OCI-LY1 (cell line): ENCODE measurements around the gene SRRM5.

Experiments
- H2AFZ ChIP-seq: fragments of 200-600 bp; sonication (generic), shearing (Covaris generic); 2 replicates; pipeline ENCODE4 v1.6.0; 2014; ENCODE audit warnings: antibody characterized with exemption, mild to moderate bottlenecking, low read length
- H3F3A ChIP-seq: fragments of 200-600 bp; sonication (generic), shearing (Covaris generic); 2 replicates; pipeline ENCODE4 v1.6.0; 2014; ENCODE audit warnings: mild to moderate bottlenecking, antibody characterized with exemption, low read length, moderate library complexity; ENCODE audit not compliant: insufficient read depth
- H3K27ac ChIP-seq: fragments of 200-600 bp; sonication (generic); 2 replicates; pipeline ENCODE4 v1.5.1; 2014; ENCODE audit warnings: low read length, mixed run types, mild to moderate bottlenecking, low read depth; ENCODE audit not compliant: poor library complexity, severe bottlenecking
- H3K27me3 ChIP-seq: fragments of 200-600 bp; sonication (generic); 2 replicates; pipeline ENCODE4 v1.6.0; 2014; ENCODE audit warnings: antibody characterized with exemption, mild to moderate bottlenecking, low read length, moderate library complexity; ENCODE audit not compliant: insufficient read depth
- H3K36me3 ChIP-seq: fragments of 200-600 bp; sonication (generic); 2 replicates; pipeline ENCODE4 v1.6.1; 2014; ENCODE audit warnings: mild to moderate bottlenecking, antibody characterized with exemption, low read length, moderate library complexity, mixed read lengths; ENCODE audit not compliant: insufficient read depth
- H3K4me1 ChIP-seq: fragments of 200-600 bp; sonication (generic); 2 replicates; pipeline ENCODE4 v1.5.1; 2014; ENCODE audit warnings: mild to moderate bottlenecking, low read length, moderate library complexity; ENCODE audit not compliant: insufficient read depth, severe bottlenecking
- H3K4me2 ChIP-seq: fragments of 200-600 bp; sonication (generic), shearing (Covaris generic); 2 replicates; pipeline ENCODE4 v1.6.1; 2014; ENCODE audit warnings: low read length
- H3K4me3 ChIP-seq: fragments of 200-600 bp; sonication (generic); 2 replicates; pipeline ENCODE4 v1.5.1; 2014; ENCODE audit warnings: low read length, low read depth, mild to moderate bottlenecking, mixed read lengths; ENCODE audit not compliant: poor library complexity, severe bottlenecking
- H3K79me2 ChIP-seq: fragments of 200-600 bp; shearing (Covaris generic); 2 replicates; pipeline ENCODE4 v1.6.1; 2016; ENCODE audit warnings: mixed run types, low read length, mixed read lengths; ENCODE audit not compliant: insufficient read depth
- H3K9ac ChIP-seq: fragments of 200-600 bp; sonication (generic), shearing (Covaris generic); 2 replicates; pipeline ENCODE4 v1.6.1; 2014; ENCODE audit warnings: mild to moderate bottlenecking, low read length, mixed read lengths
- H3K9me2 ChIP-seq: fragments of 200-600 bp; sonication (generic), shearing (Covaris generic); 2 replicates; pipeline ENCODE4 v1.6.1; 2014; ENCODE audit warnings: low read depth, mild to moderate bottlenecking, low read length, mixed read lengths
- H3K9me3 ChIP-seq: fragments of 200-600 bp; shearing (Covaris generic); 2 replicates; pipeline ENCODE4 v1.6.1; 2014; ENCODE audit warnings: low read length, mixed read lengths
- H4K20me1 ChIP-seq: fragments of 200-600 bp; sonication (generic), shearing (Covaris generic); 2 replicates; pipeline ENCODE4 v1.6.0; 2016; ENCODE audit warnings: mild to moderate bottlenecking, low read length; ENCODE audit not compliant: insufficient read depth
- CTCF ChIP-seq: fragments of 200-600 bp; sonication (generic), shearing (Covaris generic); IDR thresholded peaks from 2 replicates; pipeline ENCODE4 v1.5.1; 2017; ENCODE audit warnings: mild to moderate bottlenecking, antibody characterized with exemption, low read length, moderate library complexity, mixed read lengths
- EZH2 ChIP-seq: fragments of 200-600 bp; sonication (generic), shearing (Covaris generic); IDR thresholded peaks from 2 replicates; pipeline ENCODE4 v1.8.0; 2017; ENCODE audit warnings: borderline replicate concordance, mixed run types, mild to moderate bottlenecking, antibody characterized with exemption, low read length, moderate library complexity, mixed read lengths

SRRM5 gene

DNA sequence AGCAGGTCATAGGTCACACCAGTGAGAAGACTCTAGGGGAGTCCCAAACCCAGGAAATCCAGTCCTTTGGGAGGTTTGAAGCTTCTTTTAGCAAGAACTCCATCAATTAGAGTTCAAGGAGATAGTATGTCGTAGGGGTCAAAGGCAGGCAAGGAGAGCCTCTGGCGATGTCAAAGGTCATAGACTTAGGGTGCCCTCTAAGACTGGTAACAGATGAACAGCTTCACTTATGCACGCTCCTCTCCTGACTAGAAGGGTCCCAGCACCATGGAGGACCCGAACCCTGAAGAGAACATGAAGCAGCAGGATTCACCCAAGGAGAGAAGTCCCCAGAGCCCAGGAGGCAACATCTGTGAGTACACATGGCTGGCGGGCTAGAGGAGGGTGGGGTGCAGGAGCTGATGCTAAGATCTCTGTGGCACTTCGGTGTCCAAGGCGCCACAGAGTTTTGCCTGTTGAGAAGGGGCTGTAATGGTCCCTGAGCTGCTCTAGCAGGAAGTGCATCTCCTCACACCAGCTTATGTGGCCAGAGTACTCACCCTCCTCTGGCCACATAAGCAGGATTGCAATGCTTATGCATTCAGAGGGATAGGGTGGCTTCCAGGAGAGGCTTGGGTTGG lies 14.9 kb upstream of the SRRM5 start:
- no peaks in the 10 kb centered on the region for H4K20me1 ChIP-seq
- H3K79me2 ChIP-seq, result peaks cover 15% of the 10 kb centered on the region
- H3F3A ChIP-seq, result no peaks in the 10 kb centered on the region
- peak overlapping the region; percentile 94 for H3K9ac ChIP-seq
- peak overlapping the region; percentile 77 for H3K27ac ChIP-seq
- TF ChIP-seq CTCF, result no peak
- no peak for TF ChIP-seq EZH2
- peak overlapping the region; percentile 94 for H3K4me3 ChIP-seq
- no peak overlapping the region for H2AFZ ChIP-seq
- no peaks in the 10 kb centered on the region for H3K27me3 ChIP-seq
- H3K9me2 ChIP-seq, result no peaks in the 10 kb centered on the region
- peaks cover 39% of the 10 kb centered on the region for H3K36me3 ChIP-seq
- no peaks in the 10 kb centered on the region for H3K9me3 ChIP-seq
- peak overlapping the region; percentile 100 for H3K4me2 ChIP-seq
- peaks cover 25% of the 10 kb centered on the region for H3K4me1 ChIP-seq

- Histone ChIP-seq H2AFZ (no peak overlapping the region), H3K9ac (peak overlapping the region; percentile 94; the same call in 1 of the 2 replicates), H3K36me3 (peaks cover 46% of the 10 kb centered on the region), H3K79me2 (peaks cover 15% of the 10 kb centered on the region), H4K20me1 (no peaks in the 10 kb centered on the region), H3K4me1 (peaks cover 25% of the 10 kb centered on the region), H3K4me3 (peak overlapping the region; percentile 94), H3K4me2 (peak overlapping the region; percentile 100), H3K27me3 (no peaks in the 10 kb centered on the region), H3K27ac (peak overlapping the region; percentile 77), H3K9me3 (no peaks in the 10 kb centered on the region), H3K9me2 (no peaks in the 10 kb centered on the region), H3F3A (no peaks in the 10 kb centered on the region)
- TF ChIP-seq CTCF (no peak), EZH2 (no peak)
Observed at GRCh38 chr19:43597876-43598275, 14.0 kb upstream of the SRRM5 start.

DNA sequence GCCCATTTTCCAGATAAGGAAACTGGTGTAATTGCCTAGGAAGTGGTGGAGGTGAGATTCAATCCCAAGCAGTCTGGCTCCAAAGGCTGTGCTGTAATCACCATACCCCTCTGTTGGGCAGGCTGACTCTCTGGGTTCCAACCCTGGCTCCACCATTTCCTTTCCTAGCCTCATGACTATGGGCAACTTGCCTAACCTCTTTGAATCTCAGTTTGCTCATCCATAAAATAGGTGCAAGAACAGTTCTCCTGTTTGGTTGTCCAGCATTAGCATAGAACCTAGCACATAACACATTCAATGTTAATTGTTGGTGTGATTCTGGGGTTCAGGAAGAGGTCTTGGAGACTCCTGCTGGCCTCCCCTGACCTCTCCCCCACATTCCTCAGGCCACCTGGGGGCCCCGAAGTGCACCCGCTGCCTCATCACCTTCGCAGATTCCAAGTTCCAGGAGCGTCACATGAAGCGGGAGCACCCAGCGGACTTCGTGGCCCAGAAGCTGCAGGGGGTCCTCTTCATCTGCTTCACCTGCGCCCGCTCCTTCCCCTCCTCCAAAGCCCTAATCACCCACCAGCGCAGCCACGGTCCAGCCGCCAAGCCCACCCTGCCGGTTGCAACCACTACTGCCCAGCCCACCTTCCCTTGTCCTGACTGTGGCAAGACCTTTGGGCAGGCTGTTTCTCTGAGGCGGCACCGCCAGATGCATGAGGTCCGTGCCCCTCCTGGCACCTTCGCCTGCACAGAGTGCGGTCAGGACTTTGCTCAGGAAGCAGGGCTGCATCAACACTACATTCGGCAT lies 13.2 kb upstream of the SRRM5 start:
- peaks cover 42% of the 10 kb centered on the region for H3K36me3 ChIP-seq
- H4K20me1 ChIP-seq, result no peaks in the 10 kb centered on the region
- no peak overlapping the region for H2AFZ ChIP-seq
- no peak overlapping the region for H3K27ac ChIP-seq
- H3K9me3 ChIP-seq, result no peaks in the 10 kb centered on the region
- H3F3A ChIP-seq, result no peaks in the 10 kb centered on the region
- peak overlapping the region; percentile 100; the same call in 1 of the 2 replicates for H3K4me2 ChIP-seq
- peak overlapping the region; percentile 94 for H3K4me3 ChIP-seq
- TF ChIP-seq EZH2 (no peak), CTCF (no peak)
- peaks cover 15% of the 10 kb centered on the region for H3K79me2 ChIP-seq
- peak overlapping the region; percentile 94; the same call in 1 of the 2 replicates for H3K9ac ChIP-seq
- no peaks in the 10 kb centered on the region for H3K27me3 ChIP-seq
- H3K9me2 ChIP-seq, result no peaks in the 10 kb centered on the region
- peaks cover 25% of the 10 kb centered on the region for H3K4me1 ChIP-seq
